Measurements from ENCODE around the gene CTCF.

DNA sequence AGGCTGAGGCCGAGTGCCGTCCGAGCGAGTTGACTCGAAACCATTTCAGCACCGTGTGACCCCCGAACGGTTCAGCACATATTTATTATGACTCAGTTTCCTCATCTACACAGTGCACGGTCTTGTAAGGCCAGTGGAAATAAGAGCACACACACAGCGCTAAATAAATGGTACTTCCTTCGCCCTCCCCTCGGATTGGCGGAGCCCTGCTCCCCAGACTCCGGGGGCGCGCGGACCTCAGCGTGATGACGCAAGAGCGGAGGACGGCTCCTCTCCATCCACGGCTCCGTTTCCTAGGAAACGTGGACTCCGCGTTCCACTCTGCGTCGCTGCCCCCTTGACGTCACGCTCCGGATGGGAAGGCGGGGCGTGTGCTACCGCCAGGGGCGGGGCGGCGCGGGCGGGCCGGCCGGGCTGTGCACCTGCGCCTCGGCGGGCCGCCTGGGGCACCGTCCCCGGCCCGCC, 98.3 kb downstream of the CTCF start, which contains the start of gene PARD6A:
- TF ChIP-seq TEAD4 (IDR thresholded peaks at IDR 0.05) (no peak), YY1 (IDR thresholded peaks at IDR 0.05; ENCODE audit: low read depth) (no peak), RAD21 (IDR thresholded peaks at IDR 0.05; ENCODE audit: low read depth) (no peak), CEBPB (IDR thresholded peaks at IDR 0.05) (peak; percentile 89), NFIC (IDR thresholded peaks at IDR 0.05) (no peak), EP300 (IDR thresholded peaks at IDR 0.05; ENCODE audit: borderline replicate concordance) (no peak), FOXM1 (IDR thresholded peaks at IDR 0.05; ENCODE audit: borderline replicate concordance, low read depth) (no peak)
- TF ChIP-seq, protein P1, sequence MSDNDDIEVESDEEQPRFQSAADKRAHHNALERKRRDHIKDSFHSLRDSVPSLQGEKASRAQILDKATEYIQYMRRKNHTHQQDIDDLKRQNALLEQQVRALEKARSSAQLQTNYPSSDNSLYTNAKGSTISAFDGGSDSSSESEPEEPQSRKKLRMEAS (IDR thresholded peaks at IDR 0.05) = no peak
- TF ChIP-seq, protein P2, sequence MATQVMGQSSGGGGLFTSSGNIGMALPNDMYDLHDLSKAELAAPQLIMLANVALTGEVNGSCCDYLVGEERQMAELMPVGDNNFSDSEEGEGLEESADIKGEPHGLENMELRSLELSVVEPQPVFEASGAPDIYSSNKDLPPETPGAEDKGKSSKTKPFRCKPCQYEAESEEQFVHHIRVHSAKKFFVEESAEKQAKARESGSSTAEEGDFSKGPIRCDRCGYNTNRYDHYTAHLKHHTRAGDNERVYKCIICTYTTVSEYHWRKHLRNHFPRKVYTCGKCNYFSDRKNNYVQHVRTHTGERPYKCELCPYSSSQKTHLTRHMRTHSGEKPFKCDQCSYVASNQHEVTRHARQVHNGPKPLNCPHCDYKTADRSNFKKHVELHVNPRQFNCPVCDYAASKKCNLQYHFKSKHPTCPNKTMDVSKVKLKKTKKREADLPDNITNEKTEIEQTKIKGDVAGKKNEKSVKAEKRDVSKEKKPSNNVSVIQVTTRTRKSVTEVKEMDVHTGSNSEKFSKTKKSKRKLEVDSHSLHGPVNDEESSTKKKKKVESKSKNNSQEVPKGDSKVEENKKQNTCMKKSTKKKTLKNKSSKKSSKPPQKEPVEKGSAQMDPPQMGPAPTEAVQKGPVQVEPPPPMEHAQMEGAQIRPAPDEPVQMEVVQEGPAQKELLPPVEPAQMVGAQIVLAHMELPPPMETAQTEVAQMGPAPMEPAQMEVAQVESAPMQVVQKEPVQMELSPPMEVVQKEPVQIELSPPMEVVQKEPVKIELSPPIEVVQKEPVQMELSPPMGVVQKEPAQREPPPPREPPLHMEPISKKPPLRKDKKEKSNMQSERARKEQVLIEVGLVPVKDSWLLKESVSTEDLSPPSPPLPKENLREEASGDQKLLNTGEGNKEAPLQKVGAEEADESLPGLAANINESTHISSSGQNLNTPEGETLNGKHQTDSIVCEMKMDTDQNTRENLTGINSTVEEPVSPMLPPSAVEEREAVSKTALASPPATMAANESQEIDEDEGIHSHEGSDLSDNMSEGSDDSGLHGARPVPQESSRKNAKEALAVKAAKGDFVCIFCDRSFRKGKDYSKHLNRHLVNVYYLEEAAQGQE (IDR thresholded peaks at IDR 0.05; ENCODE audit: low read depth) = no peak

Measured in Ishikawa (cell line).